ENCODE results near the gene REG1B. TPM values are rescaled to one million over a fixed set of nuclear protein-coding genes. Genes with fewer than 3 reads are reported as not detected.
"Not testable (repeated sequence)": the region's sequence is repeated elsewhere in the genome, so short reads cannot be mapped to it uniquely, and the experiment has no call there.

Gene REG1B
- total RNA-seq, 2 experiments from 2014 or later: not detected

DNA sequence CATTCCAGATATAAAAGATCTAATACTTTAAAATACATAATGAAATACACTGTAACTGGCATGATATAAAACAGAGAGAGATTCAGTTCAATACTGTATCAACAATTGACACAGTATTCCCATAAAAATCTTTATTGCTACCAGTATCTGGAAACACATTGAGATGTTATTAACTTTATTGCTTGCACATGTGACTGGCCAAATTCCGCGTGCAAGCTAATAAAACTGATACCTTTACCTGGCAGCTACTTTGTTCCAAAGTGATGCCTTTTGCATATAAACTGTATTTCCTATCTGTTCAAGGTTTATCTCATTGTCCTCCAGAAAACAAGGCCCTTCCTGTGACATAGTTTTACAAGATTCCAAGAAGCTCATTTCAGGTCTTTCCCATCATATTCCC is 15.4 kb upstream of the REG1B start:
- ChIA-PET POLR2A (no interaction called here), CTCF (no interaction called here)
- H3K9me3 Mint-ChIP-seq: peaks cover 11% of the 10 kb centered on the region
- DNase-seq: no peak
- H3K4me3 Mint-ChIP-seq: no peak overlapping the region
- H3K36me3 Mint-ChIP-seq (ENCODE audit: low read depth): no peaks in the 10 kb centered on the region
- no peaks in the 10 kb centered on the region for H3K27me3 Mint-ChIP-seq
- H3K27ac Mint-ChIP-seq: no peak overlapping the region
- no peaks in the 10 kb centered on the region for H3K4me1 Mint-ChIP-seq

GRCh38 chr2:79101024-79101423 is 13.2 kb upstream of the REG1B start:
- ChIA-PET CTCF (no interaction called here), POLR2A (no interaction called here)
- no peak overlapping the region for H3K27ac Mint-ChIP-seq
- no peak for DNase-seq
- no peaks in the 10 kb centered on the region for H3K36me3 Mint-ChIP-seq (ENCODE audit: low read depth)
- peaks cover 15% of the 10 kb centered on the region for H3K9me3 Mint-ChIP-seq
- H3K4me3 Mint-ChIP-seq: no peak overlapping the region
- no peaks in the 10 kb centered on the region for H3K4me1 Mint-ChIP-seq
- H3K27me3 Mint-ChIP-seq: no peaks in the 10 kb centered on the region

GRCh38 chr2:79100285-79100684 is 12.5 kb upstream of the REG1B start:
- H3K4me1 Mint-ChIP-seq: no peaks in the 10 kb centered on the region
- CTCF ChIA-PET: no interaction called here
- no peaks in the 10 kb centered on the region for H3K27me3 Mint-ChIP-seq
- H3K36me3 Mint-ChIP-seq (ENCODE audit: low read depth): no peaks in the 10 kb centered on the region
- no peak overlapping the region for H3K27ac Mint-ChIP-seq
- no peak for DNase-seq
- no peak overlapping the region for H3K4me3 Mint-ChIP-seq
- POLR2A ChIA-PET: no interaction called here
- H3K9me3 Mint-ChIP-seq: peaks cover 15% of the 10 kb centered on the region

DNA sequence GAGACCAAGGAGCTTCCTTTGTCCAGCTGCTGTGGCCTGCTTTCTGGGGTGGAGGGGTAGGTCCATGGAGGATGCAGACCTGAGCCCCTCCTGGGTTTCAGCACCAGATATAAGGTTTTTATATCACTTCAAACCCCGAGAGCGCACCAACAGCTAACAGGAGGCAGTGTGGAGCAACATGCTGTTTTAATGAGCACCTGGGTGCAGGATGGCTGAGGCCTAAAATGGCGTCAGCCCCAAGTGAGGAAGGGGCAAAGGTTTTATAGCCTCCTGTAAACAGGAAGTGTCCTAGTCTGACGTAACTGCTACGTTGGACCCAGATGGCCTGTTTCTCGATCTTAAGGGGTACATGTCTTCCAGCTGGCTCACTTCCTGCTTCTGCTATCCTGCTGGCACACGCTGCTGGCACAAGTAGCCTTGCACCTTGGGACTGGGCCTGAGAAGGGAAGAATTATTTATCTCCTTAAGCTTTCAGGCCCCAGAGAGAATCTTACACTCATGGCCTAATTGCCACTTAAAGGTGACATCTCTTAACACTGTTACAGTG is 11.4 kb upstream of the REG1B start:
- ChIA-PET POLR2A (no interaction called here), CTCF (no interaction called here)
- Mint-ChIP-seq H3K27ac (no peak overlapping the region), H3K4me1 (no peaks in the 10 kb centered on the region), H3K27me3 (no peaks in the 10 kb centered on the region), H3K4me3 (no peak overlapping the region), H3K36me3 (ENCODE audit: low read depth) (no peaks in the 10 kb centered on the region), H3K9me3 (peaks cover 15% of the 10 kb centered on the region)
- DNase-seq: no peak

DNA sequence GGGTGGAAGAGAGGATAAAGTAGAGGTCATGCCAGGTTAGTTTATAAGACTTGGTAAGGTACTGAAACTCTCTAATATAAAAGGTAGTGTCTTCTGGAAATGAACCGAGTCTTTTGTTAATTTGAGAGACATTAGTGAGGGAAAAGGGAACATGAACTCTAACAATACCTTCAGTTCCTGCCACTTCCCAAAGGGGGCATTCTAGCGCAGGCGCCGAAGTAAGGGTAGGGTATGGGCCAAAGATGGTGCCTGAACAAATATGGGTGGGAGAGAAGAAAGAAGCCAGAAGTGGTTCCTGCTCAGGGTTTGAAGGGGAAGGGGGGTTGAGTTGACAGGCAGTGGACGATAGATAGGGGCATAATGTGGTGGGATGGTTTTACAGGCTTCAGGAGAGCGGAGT is 10.1 kb upstream of the REG1B start:
- Mint-ChIP-seq H3K4me1 (no peaks in the 10 kb centered on the region), H3K27me3 (no peaks in the 10 kb centered on the region), H3K27ac (no peak overlapping the region), H3K4me3 (no peak overlapping the region), H3K9me3 (peaks cover 15% of the 10 kb centered on the region), H3K36me3 (ENCODE audit: low read depth) (no peaks in the 10 kb centered on the region)
- CTCF ChIA-PET: no interaction called here
- POLR2A ChIA-PET: no interaction called here
- no peak for DNase-seq

- Mint-ChIP-seq H3K4me3 (no peak overlapping the region), H3K36me3 (ENCODE audit: low read depth) (no peaks in the 10 kb centered on the region), H3K4me1 (no peaks in the 10 kb centered on the region), H3K9me3 (no peaks in the 10 kb centered on the region), H3K27ac (no peak overlapping the region), H3K27me3 (no peaks in the 10 kb centered on the region)
- DNase-seq: no peak
- ChIA-PET POLR2A (no interaction called here), CTCF (no interaction called here)
Observed at GRCh38 chr2:79090693-79091092, 2.9 kb upstream of the REG1B start.

DNA sequence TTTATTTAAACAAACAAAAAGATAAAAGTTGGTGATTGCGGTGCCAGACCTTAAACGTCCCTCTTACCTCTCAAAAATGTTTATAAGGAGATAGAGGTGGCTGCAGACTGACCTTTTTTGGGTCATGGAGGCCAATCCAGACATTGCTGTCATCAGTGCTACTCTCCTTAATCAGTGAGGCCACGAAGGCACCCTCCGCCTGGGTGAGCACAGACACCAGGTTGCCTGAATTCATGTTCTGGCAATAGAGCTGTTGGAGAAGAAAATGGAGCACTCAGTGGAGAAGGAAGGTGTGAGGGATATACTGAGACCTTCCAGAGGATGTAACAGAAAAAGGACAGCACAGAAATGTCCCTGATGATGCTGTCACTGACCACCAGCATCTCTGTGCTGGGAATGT is 1.5 kb downstream of the REG1B start:
- Mint-ChIP-seq H3K36me3 (ENCODE audit: low read depth) (no peaks in the 10 kb centered on the region), H3K9me3 (peaks cover 2% of the 10 kb centered on the region), H3K4me1 (no peaks in the 10 kb centered on the region), H3K27ac (no peak overlapping the region), H3K27me3 (no peaks in the 10 kb centered on the region), H3K4me3 (no peak overlapping the region)
- ChIA-PET CTCF (no interaction called here), POLR2A (no interaction called here)
- no peak for DNase-seq

DNA sequence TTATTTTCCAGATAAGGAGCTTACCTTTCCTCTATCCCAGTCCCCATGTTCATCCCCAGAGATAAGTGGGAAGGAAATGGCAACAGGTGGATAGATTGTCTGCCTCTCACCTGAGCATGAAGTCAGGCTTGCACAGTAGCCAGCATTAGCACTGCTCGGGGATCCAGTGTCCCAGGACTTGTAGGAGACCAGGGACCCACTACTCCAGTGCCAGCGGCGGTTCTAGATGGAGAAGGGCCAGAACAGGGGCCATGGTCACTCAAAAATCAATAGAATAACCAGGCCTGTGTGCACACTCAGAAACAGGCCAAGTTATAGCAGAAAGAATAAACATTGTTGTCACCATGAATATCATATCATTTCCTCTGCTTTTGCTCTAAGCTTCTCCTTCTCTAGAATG is 2.4 kb downstream of the REG1B start:
- POLR2A ChIA-PET: no interaction called here

GRCh38 chr2:79084495-79085135 is 3.2 kb downstream of the REG1B start:
- Mint-ChIP-seq H3K9me3 (peaks cover 7% of the 10 kb centered on the region), H3K4me3 (no peak overlapping the region), H3K4me1 (no peaks in the 10 kb centered on the region), H3K36me3 (ENCODE audit: low read depth) (no peaks in the 10 kb centered on the region), H3K27me3 (no peaks in the 10 kb centered on the region), H3K27ac (no peak overlapping the region)
- no peak for DNase-seq
- ChIA-PET POLR2A (no interaction called here), CTCF (no interaction called here)

More for the DNA sequence above, 2.4 kb downstream of the REG1B start:
- CTCF ChIA-PET: no interaction called here
- no peak for DNase-seq
- H3K27ac Mint-ChIP-seq: no peak overlapping the region
- no peak overlapping the region for H3K4me3 Mint-ChIP-seq
- H3K36me3 Mint-ChIP-seq (ENCODE audit: low read depth): no peaks in the 10 kb centered on the region
- H3K27me3 Mint-ChIP-seq: no peaks in the 10 kb centered on the region
- H3K4me1 Mint-ChIP-seq: no peaks in the 10 kb centered on the region
- peaks cover 7% of the 10 kb centered on the region for H3K9me3 Mint-ChIP-seq

GRCh38 chr2:79083597-79084251 is 4.1 kb downstream of the REG1B start:
- no peaks in the 10 kb centered on the region for H3K27me3 Mint-ChIP-seq
- H3K4me3 Mint-ChIP-seq: no peak overlapping the region
- peaks cover 7% of the 10 kb centered on the region for H3K9me3 Mint-ChIP-seq
- H3K36me3 Mint-ChIP-seq (ENCODE audit: low read depth): no peaks in the 10 kb centered on the region
- DNase-seq: no peak
- POLR2A ChIA-PET: no interaction called here
- CTCF ChIA-PET: no interaction called here
- H3K27ac Mint-ChIP-seq: no peak overlapping the region
- no peaks in the 10 kb centered on the region for H3K4me1 Mint-ChIP-seq

GRCh38 chr2:79082987-79083386 is 4.8 kb downstream of the REG1B start:
- Mint-ChIP-seq H3K9me3 (peaks cover 7% of the 10 kb centered on the region), H3K36me3 (ENCODE audit: low read depth) (no peaks in the 10 kb centered on the region), H3K27me3 (no peaks in the 10 kb centered on the region), H3K27ac (no peak overlapping the region), H3K4me3 (no peak overlapping the region), H3K4me1 (no peaks in the 10 kb centered on the region)
- no peak for DNase-seq
- POLR2A ChIA-PET: no interaction called here
- CTCF ChIA-PET: no interaction called here

DNA sequence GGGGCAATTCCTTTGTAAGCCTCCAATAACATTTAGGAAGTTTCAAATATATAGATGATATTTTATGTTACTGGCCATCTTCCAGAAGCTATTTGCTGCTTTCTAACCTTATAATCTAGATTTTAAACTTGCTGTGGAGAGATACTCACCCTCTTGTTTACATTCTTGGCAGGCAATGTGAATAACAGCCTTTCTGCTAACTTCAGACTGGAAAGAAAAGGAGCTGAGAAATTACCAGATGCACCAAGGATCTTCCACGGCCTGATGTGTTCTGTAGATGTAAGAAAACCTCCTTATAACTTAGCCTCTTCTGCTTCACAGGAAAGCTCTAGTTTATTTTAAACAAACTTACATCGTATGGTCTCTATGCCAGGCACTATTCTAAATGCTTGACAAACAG is 16.7 kb downstream of the REG1B start:
- Mint-ChIP-seq H3K9me3 (peaks cover 7% of the 10 kb centered on the region), H3K4me1 (no peaks in the 10 kb centered on the region), H3K4me3 (no peak overlapping the region), H3K36me3 (ENCODE audit: low read depth) (no peaks in the 10 kb centered on the region), H3K27me3 (no peaks in the 10 kb centered on the region), H3K27ac (no peak overlapping the region)
- ChIA-PET CTCF (no interaction called here), POLR2A (no interaction called here)
- DNase-seq: no peak

GRCh38 chr2:79065201-79065600 is 22.6 kb downstream of the REG1B start:
- POLR2A ChIA-PET: no interaction called here
- Mint-ChIP-seq H3K9me3 (peaks cover 11% of the 10 kb centered on the region), H3K27ac (no peak overlapping the region), H3K4me3 (no peak overlapping the region), H3K4me1 (no peaks in the 10 kb centered on the region), H3K36me3 (ENCODE audit: low read depth) (no peaks in the 10 kb centered on the region), H3K27me3 (no peaks in the 10 kb centered on the region)
- no peak for DNase-seq
- CTCF ChIA-PET: no interaction called here

DNA sequence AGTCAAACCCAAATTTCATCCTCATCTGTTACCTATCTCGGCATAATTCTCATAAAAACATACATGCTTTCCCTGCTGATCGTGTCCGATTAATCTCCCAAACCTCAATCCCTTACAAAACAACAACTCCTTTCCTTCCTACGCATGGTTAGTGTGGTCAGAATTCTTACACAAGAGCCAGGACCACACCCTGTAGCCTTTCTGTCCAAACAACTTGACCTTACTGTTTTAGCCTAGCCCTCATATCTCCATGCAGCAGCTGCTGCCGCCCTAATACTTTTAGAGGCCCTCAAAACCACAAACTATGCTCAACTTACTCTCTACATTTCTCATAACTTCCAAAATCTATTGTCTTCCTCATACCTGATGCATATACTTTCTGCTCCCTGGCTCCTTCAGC is 33.0 kb downstream of the REG1B start:
- H3K4me1 Mint-ChIP-seq; H3K36me3 Mint-ChIP-seq (ENCODE audit: low read depth); CTCF ChIA-PET; POLR2A ChIA-PET; H3K27ac Mint-ChIP-seq; DNase-seq; H3K27me3 Mint-ChIP-seq; H3K4me3 Mint-ChIP-seq: not testable (repeated sequence)
- peaks cover 15% of the 10 kb centered on the region for H3K9me3 Mint-ChIP-seq

Measured in activated CD4-positive, alpha-beta memory T cell treated with anti-CD3 and anti-CD28 coated beads, Interleukin-2, amount 10 ng/mL, durations not matched to agents 7 days and 5 days (primary cell).